HG03432 (cell line): ENCODE data around the gene SLC7A9.

Experiments used
- ATAC-seq: cut with Tn5 transposase; IDR thresholded peaks from one replicate; pipeline ENCODE4 v1.9.1; 2021; ENCODE audit warnings: mild to moderate bottlenecking, moderate library complexity; ENCODE audit not compliant: unreplicated experiment

The SLC7A9 gene

DNA sequence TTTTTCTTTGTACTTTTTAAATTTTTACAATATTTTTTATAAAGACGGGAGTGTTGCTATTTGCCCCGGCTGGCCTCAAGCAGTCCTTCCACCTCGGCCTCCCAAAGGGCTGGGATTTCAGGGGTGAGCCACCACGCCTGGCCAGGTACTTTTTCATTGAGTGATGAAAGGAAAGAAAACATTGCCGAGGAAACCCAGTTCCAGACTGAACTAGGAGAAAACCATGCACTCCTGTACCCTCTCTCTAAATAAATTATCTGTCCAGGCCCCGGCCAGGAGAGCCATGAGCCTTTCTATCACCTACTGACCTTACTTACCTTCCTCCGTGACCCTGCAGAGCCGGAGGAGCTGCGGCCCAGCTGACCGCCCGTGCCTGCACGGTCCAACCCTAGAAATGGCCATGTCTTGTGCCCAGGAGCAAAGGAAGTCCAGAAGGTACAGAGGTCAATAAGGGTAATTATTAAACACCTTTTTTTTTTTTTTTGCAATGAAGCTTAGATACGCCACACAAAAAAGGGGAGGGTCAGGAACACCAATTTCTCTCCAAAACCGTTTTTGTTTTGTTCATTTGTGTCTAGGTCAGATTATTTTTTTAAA, at the start of gene SLC7A9:
TSS of gene SLC7A9 (minus strand) at position 399 of the 597 bp plus-strand sequence. CDS start 1,233 bp downstream, outside the sequence.
- no peak for ATAC-seq

GRCh38 chr19:32919365-32919764, 49.8 kb upstream of the SLC7A9 start:
- no peak for ATAC-seq

GRCh38 chr19:32917616-32917996, 48.0 kb upstream of the SLC7A9 start:
- no peak for ATAC-seq

DNA sequence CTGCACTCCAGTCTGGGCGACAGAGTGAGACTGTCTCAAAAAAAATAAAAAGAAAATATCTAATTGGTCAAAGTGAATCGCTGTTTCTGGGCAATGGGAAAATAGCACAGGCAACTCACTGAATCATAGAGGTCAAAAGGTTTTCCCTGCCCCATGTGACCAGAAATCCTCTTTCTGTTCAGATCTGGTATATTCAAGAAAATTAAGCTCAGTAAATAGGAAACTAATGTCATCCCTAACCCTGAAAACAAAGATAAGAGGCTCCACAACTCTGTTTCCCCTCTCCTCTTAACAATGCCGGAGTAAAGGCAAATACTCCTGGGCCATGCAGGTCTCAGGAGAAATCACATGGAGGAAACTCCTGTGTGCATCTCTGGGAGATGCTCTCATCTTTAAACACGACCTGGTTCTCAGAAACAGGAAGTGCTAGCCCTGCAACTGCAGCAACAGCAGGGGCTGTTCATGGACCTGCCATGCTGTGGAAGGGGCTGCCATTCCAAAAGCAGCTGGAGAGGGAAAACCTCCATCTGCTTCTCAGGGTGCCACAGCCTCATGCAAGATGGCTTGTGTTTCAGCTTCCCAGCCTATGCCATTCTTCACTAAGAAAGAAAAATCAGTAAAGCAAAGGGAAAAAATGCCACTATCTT, 47.5 kb upstream of the SLC7A9 start:
- ATAC-seq: no peak

GRCh38 chr19:32914879-32915660, 45.5 kb upstream of the SLC7A9 start:
- ATAC-seq: no peak

DNA sequence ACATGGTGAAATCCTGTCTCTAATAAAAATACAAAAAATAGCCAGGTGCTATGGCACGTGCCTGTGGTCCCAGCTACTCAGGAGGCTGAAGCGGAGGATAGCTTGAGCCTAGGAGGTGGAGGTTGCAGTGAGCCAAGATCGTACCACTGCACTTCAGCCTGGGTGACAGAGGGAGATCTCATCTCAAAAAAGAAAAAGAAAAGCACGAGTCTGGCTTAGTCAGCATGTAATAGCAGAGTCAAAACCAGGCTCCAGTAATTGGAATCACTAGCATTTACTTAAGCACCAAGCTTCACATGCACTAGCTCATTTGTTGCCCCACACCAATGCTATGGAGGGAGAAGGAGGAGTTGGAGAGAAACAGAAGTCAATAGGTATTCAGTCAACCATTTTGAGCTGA, 41.9 kb upstream of the SLC7A9 start:
- no peak for ATAC-seq

- ATAC-seq: no peak
Measured at GRCh38 chr19:32910874-32911273, 41.3 kb upstream of the SLC7A9 start.

- no peak for ATAC-seq
Measured at GRCh38 chr19:32910094-32910493, 40.5 kb upstream of the SLC7A9 start.

DNA sequence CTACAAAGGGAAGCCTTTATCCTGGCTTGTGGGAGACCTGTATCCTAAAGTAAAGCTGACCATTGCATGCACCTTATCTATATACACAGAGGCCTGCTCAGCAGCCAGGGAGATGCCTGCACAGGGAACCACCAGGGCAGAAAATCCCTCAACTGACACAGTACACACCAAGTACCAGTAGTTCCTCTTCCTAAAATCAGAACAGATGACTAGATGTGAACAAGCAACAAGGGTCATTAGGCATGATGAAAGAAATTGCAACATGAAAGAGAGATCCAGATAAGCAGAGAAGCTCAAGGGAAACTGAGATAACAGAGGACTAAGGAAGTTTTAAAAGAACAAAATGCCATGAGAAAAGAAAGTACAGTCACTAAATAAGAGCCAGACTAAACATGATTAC, 39.7 kb upstream of the SLC7A9 start:
- no peak for ATAC-seq

- ATAC-seq: no peak
Measured at GRCh38 chr19:32908641-32909190, 39.1 kb upstream of the SLC7A9 start.

GRCh38 chr19:32902448-32902847, 32.9 kb upstream of the SLC7A9 start:
- ATAC-seq: no peak

GRCh38 chr19:32901504-32902161, 32.1 kb upstream of the SLC7A9 start:
- ATAC-seq: no peak

DNA sequence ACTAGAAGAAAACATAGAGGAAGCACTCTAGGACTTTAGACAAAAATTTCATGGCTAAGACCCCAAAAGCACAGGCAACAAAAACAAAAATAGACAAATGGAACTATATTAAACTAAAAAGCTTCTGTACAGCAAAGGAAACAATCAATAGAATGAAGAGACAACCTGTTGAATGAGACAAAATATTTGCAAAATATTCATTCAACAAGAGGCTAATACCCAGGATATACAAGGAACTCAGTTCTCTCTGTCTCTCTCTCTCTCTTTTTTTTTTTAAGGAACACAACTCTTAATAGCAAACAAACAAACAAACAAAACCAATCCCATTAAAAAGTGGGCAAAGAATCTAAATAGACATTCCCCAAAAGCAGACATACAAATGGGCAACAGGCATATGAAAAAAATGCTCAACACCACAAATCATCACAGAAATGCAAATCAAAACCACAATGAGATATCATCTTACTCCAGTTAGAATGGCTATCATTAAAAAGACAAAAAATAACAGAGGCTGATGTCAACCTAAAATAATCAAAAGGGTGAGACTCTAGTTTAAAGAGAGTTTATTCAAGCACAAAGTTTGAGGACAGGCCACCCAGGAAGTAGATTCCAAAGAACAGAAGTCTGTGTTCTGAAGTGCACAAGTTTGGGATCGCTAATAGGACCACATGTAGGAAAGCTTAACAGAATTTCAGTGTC, 27.1 kb upstream of the SLC7A9 start:
- ATAC-seq: no peak

DNA sequence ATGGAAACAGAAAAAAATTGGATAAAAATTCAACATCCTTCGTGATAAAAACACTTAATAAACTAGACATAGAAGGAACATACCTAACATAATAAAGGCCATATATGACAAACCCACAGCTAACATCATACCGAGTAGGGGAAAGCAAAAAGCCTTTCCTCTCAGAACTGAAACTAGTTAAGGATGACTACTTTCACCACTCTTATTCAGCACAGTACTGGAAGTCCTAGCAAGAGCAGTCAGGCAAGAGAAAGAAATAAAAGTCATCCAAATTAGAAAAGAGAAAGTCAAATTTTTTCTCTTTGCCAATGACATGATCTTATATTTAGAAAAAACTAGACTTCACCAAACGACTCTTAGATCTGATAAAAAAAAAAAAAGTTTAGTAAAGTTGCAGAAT, 25.8 kb upstream of the SLC7A9 start:
- ATAC-seq: peak; percentile 78

GRCh38 chr19:32891609-32892008, 22.0 kb upstream of the SLC7A9 start:
- no peak for ATAC-seq

DNA sequence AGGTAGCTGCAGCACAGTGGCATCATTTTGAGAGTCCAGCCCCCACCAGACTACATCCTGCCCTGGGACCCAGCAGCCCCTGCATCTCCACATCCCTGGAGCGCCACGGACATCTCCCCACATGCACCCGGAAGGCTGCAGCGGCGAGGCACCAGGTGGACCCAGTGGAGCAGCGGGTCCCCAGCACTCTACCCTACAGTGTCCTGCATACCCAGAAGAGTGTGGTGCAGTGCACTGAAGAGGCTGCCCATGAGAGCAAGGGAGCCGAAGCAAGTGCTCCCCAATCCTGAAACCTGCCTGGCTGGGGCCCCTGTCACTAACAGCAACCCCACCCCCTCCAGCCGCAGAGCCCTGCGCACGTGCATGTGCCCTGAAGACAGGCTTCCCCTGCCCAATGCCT, 21.3 kb upstream of the SLC7A9 start:
- ATAC-seq: no peak

- no peak for ATAC-seq
Measured at GRCh38 chr19:32890326-32890725, 20.8 kb upstream of the SLC7A9 start.

GRCh38 chr19:32889137-32889934, 19.8 kb upstream of the SLC7A9 start:
- ATAC-seq: no peak

GRCh38 chr19:32887572-32888215, 18.1 kb upstream of the SLC7A9 start:
- ATAC-seq: no peak
